T-helper 1 cell treated with Interleukin-12 subunit alpha and Interleukin-12 subunit beta and Interleukin-4 antibody, amounts not matched to agents 30 ng/mL and 1 ng/mL, for 36 hours (primary cell): ENCODE results near the gene S100A5. TPM values are rescaled to one million over a fixed set of nuclear protein-coding genes. Genes with fewer than 3 reads are reported as not detected.
"Not testable (repeated sequence)": the region's sequence is repeated elsewhere in the genome, so short reads cannot be mapped to it uniquely, and the experiment has no call there.

Source experiments
- intact Hi-C: fragments of 100-400 bp; cut with micrococcal nuclease; formaldehyde crosslinking; loops from one replicate; pipeline ENCODE4 v1.15.1; 2024
- total RNA-seq: library from RNA; stranded (reverse); gene quantifications from 2 replicates; pipeline ENCODE4 v1.2.3, GENCODE V29; 2022

The S100A5 gene, protein sequence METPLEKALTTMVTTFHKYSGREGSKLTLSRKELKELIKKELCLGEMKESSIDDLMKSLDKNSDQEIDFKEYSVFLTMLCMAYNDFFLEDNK
- total RNA-seq: 2.6 and 3.9 TPM in 2 replicates

DNA sequence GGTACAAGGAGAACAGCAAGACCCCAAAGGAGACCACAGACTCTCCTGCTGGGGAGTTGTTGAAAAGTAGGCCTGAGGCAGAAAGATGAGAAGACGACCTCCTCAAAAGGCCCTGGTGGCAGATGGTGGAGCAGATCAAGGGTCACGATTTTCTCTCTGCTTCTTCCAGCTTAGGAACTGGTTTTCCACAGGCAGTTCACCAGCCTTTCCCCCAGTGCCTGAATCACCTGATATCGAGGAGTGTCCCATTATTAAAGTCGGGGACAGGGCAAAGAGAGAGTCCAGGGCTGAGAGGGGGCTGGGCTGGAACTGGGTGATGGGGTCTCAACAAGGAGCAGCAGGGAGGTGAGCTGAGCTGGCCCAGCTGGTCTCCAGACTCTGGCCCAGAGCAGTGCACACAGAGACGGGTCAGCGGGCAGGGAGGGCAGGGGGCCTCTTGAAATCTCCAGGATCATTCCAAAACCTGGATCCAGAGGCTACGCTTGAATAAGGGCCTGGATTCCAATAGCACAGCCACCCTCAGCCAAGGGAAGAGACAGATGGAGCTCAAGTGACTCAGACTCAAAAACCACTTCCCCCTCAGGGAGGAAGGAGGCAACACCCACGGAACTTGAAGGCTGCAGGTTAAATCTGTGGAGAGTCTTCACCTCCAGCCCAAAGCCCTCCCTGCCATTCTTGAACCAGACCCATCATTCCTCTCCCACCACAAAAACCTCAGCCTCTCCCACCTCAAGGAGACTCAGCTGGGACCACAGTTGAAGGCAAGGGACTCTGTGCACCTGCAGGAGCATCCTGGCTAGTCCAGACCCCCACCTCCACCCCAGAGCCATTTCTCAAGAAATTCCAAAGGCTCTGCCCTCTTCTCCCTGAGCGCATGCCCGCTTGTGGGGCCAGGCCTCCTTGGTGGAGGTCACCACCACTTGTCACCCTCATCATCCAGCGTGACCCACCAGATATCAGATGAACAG is at the start of gene S100A5:
S100A5 (minus strand) TSS at position 541 of the 968 bp plus-strand sequence. CDS start 743 bp downstream, outside the sequence.
- intact Hi-C loops: no loop called here

DNA sequence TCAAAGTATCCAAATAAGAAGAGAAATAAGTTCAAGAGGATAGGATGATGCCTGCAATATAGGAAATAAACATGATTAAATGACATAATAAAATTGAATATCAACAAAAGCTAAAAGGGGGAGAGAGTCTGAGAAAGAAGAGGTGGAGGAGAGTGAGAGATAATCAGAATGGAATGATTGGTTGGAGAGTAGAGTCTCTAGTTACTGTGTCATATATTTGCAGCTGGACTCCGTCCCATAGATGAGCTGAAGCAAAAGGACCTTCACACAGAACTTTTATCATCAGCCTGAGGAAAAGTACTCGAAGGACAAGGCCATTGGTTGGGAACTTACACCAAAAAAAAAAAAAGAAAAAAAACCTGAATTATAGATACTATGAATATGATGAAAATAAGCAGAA is 47.7 kb upstream of the S100A5 start:
- intact Hi-C loops: no loop called here

DNA sequence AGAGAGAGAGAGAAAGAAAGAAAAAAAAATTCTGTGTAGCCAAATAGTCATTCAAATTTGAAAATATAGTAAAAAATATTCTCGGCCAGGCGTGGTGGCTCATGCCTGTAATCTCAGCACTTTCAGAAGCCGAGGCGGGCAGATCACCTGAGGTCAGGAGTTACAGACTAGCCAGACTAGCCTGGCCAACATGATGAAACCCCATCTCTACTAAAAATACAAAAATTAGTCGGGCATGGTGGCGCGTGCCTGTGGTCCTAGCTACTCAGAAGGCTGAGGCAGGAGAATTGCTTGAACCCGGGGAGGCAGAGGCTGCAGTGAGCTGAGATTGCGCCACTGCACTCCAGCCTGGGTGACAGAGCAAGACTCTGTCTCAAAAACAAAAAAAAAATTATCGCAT is 47.3 kb upstream of the S100A5 start:
- intact Hi-C loops: not testable (repeated sequence)

DNA sequence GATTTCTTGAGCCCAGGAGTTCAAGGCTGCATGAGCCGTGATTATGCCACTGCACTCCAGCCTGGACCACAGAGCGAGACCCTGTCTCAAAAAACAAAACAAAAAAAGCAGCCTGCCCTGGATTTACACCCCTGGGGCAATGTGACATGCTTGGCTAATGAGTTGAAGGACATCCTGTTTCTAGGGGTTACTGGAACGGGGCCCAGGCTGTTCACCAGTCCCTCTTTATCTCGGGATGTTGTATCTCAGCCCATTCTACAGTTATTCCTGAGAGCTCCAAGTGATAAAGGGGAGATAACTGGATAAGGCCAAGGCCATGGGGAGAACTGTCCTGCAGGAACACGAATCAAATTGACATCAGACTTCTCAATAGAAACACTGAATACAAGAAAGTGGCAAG is 46.6 kb upstream of the S100A5 start:
- intact Hi-C loops: no loop called here

DNA sequence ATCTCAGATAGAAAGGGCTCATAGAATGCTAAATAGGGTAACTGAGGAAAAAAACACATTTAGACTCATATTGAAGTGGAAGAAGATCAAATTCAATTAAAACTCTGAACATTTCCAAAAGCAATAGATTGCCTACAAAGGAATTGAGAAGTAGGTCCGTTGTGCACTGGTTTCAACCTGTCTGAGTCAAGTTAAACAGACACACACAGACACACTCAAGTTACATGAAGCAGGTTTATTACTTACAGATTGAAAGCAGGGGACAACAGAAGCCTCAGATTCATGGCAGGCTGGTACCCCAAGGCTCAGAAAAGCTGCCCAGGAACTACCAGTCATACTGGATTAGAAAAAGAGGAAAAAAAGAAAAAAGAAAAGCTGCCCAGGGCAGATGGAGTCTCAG is 45.6 kb upstream of the S100A5 start:
- intact Hi-C loops: no loop called here

DNA sequence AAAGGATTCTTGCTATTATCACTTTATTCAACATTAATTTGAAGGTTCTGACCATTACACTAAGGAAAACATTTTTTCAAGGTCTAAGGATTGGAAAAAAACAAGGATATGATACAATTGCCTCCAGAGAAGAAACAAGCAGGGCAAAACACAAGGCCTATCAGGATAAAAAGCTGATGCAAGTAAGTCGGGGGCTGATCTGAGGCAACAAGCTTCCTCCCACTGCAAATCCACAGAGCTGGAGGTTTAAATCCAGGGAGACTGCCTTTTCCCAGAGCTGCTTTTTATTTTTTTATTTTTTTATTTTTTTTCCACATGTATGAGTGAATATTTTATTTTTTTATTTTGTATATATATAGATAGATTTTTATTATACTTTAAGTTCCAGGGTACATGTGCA is 44.3 kb upstream of the S100A5 start:
- intact Hi-C loops: no loop called here

DNA sequence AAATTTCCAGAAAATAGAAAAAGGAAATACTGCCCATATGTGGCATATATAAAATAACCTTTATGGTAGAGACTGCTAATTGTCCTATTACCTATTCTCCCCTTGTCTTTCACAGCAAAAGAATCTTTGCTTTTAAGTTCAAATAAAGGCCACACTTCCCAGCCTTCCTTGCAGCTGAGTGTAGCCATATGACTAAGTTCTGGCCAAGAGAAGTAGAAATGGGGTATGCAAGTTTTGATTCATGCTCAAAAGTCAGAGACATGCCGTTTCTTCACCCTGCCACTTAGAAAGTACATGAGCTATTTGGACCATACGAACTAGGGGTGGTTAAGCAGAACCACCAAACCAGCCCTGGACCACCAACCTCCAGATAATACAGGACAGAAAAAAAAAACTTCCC is 43.2 kb upstream of the S100A5 start:
- intact Hi-C loops: no loop called here

DNA sequence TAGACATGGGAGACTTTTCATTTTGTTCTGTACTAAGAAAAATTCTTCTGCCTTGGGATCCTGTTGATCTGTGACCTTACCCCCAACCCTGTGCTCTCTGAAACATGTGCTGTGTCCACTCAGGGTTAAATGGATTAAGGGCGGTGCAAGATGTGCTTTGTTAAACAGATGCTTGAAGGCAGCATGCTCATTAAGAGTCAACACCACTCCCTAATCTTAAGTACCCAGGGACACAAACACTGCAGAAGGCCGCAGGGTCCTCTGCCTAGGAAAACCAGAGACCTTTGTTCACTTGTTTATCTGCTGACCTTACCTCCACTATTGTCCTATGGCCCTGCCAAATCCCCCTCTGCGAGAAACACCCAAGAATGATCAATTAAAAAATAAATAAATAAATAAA is 42.8 kb upstream of the S100A5 start:
- intact Hi-C loops: not testable (repeated sequence)

DNA sequence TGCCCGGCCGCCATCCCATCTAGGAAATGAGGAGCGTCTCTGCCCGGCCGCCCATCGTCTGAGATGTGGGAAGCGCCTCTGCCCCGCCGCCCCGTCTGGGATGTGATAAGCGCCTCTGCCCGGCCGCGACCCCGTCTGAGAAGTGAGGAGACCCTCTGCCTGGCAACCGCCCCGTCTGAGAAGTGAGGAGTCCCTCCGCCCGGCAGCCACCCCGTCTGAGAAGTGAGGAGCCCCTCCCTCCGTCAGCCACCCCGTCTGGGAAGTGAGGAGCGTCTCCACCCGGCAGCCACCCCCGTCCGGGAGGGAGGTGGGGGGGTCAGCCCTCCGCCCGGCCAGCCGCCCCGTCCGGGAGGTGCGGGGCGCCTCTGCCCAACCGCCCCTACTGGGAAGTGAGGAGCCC is 42.1 kb upstream of the S100A5 start:
- intact Hi-C loops: not testable (repeated sequence)

DNA sequence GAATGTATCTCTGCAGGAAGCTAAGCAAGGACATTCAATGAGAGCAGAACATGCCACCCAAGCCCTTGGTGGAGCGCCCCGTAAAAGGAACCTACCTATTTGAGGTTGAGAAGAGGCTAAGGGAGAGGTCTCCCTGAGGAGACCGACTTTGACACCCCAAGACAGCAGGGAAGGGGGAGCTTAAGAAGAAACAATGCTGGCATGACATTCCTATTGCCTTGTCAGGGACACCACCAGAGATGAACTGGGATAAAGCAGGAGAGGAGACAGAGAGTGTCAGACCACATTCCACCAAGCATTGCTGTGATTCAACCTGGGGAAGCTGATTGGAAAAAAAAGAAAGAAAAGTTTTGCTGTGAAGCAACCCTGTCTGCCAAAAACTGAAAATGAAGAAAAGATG is 38.2 kb upstream of the S100A5 start:
- intact Hi-C loops: no loop called here

DNA sequence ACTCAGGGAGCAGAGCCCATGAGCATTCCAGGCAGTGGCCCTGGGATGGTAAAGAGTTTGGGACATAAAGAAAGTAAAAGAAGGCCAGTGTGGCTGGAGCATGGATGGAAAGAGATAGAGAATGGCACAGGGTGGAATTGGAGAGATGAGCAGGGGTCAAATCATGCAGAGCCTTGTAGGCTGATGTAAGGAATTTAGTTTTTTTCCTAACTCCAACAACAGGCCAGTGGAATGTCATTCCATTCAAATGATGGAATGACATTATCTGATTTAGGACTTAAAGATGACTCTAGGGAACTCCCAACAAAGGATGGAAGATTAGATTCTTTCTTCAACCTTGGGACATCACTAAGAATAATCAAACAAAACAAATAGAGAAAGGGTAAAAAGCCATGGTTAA is 37.8 kb upstream of the S100A5 start:
- intact Hi-C loops: no loop called here

DNA sequence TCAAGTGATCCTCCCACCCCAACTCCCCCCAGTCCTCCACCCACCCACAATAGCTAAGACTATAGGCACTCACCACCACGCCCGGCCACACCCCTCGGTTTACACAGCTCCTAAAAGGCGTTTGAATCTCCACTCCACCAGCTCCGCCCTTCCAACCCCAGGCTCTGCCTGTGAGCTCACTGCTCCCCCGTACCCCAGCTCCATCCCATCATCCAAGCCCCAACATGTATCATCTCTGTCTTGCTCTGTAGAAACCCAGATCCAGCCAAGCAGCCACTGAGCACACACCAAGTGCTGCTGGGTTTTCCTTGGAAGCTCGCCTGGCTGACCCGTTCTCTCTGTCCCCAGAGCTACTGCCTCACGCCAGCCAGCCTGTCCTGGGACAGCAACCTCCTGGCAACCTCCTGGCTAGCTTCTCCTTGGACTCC is 36.9 kb upstream of the S100A5 start:
- intact Hi-C loops: no loop called here

DNA sequence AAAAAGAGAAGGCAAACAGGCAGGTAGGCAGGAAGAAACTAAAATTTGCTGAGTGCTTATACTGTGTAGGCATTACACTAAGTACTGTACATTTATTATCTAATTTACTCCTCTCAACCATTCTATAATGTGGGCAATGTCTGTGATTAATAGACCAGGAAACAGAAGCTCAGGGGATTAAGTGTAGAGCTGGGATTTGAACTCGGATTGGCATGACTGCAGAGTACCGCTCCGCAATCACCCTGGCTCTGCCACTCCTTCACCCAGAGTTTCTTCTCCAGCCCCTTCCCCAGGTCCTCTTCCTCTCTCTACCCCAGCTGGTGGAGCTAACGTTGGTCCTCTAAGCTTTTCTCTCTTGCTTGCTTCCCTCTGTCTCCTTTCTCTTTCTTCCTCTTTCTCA is 36.4 kb upstream of the S100A5 start:
- intact Hi-C loops: no loop called here

DNA sequence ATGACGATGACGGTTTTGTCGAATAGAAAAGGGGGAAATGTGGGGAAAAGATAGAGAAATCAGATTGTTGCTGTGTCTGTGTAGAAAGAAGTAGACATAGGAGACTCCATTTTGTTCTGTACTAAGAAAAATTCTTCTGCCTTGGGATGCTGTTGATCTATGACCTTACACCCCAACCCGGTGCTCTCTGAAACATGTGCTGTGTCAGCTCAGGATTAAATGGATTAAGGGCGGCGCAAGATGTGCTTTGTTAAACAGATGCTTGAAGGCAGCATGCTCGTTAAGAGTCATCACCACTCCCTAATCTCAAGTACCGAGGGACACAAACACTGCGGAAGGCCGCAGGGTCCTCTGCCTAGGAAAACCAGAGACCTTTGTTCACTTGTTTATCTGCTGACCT is 34.8 kb upstream of the S100A5 start:
- intact Hi-C loops: not testable (repeated sequence)

DNA sequence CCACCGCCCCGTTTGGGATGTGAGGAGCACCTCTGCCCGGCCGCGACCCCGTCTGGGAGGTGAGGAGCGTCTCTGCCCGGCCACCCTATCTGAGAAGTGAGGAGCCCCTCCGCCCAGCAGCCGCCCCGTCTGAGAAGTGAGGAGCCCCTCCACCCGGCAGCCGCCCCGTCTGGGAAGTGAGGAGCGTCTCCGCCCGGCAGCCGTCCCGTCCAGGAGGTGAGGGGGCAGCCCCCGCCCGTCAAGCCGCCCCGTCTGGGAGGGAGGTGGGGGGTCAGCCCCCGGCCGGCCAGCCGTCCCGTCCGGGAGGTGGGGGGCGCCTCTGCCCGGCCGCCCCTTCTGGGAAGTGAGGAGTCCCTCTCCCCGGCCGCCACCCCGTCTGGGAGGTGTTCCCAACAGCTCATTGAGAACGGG is 34.4 kb upstream of the S100A5 start:
- intact Hi-C loops: not testable (repeated sequence)

DNA sequence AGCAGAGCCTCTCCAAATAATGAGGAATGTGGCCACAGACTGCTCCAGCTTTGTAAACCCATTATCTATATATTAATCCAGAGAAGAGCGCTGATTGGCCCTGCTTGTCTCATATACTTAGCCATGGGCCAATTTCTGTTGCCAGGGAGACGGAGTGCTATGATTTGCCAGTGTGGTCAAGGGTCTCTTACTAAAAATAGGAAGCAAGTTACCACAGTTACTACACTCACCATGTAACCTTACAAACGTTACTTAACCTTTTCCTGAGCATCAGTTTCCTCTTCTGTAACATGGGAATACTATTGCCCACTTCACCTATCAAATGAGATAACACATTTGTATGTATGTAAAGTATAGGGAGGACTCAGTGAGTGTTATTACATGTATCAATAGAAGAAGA is 32.6 kb upstream of the S100A5 start:
- intact Hi-C loops: loop anchor here (2.0 kb wide), 1 partner anchor 413 kb away; the partner anchor contains the start of gene RAB13

DNA sequence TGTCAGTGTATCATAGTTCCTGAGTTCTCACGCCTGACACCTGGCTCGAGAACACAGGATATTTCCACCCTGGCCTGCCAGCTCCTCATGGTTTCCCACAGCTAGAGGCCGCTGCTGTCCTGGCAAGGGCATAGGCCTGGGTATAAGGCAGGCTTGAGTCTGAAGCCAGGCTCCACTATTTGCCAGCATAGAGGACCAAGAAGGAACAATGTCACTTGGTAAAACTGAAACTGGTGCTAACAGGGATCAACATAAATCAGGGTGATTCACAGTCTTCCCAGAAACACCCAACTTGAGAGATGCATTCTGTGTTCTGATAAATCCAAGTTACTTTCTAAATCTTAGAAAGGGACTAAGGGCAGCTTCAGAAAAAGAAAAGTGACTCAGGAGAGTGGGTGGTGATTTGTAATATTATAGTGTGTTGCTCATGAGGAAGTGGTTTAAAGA is 31.9 kb upstream of the S100A5 start:
- intact Hi-C loops: loop anchor here (1.0 to 2.0 kb wide), 3 partner anchors 45 to 414 kb away; partner anchors contain the start of gene RAB13

DNA sequence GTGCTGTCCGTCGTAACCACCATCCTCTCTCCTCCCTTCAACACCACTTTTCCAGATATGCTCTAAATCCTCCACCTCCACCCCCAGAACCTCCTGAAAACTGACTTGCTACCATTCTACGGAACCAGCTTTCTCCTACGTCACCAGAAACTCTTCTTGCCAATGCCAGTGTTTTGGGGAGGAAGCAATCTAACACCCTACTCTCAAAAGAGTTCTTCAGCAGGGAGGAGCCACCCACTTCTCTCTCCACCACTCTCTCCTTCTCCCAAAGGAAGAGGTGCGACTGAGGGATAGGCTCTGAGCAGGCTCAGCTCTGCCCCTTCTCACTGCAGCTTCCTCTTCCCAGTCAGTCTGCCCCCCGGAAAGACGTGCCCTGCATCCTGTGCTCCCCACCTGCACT is 31.0 kb upstream of the S100A5 start:
- intact Hi-C loops: loop anchor here (1.0 to 2.0 kb wide), 3 partner anchors 46 to 415 kb away; partner anchors contain the start of gene RAB13

DNA sequence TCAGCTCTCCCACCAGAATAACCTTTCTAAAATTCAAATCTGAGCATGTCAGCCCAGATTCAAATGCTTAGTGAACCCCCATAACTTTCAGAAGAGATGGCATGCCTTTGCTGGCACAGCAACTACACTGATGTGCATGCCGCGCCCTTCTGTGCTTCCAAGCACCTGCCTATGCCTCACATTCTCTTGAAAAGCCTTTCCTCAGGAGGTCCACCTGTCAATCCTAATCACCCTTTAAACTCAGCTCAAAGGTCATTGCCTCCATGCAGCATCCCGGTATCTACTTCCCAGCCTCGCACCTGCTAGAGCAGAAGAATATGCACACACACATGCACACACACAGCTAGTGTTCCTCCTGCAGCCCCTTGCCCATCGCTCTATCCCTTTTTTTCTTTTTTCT is 30.1 kb upstream of the S100A5 start:
- intact Hi-C loops: no loop called here

DNA sequence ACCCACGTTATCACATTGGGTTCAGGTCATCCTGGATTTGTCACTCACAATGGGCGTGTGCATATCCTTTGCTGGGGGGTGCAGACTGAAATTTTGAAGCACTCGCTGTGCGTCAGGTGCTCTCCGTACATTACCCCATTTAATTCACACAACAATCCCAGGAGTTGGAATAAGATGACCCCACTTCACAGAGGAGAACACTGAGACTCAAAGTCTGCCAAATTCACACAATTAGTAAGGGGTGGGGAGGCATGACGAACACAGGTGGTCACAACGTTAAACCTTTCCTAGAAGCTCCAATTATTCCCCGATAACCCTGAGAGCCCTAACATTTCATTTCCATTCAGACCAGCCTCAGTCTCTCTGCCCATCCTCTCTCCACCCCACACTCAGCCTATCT is 28.7 kb upstream of the S100A5 start:
- intact Hi-C loops: no loop called here

DNA sequence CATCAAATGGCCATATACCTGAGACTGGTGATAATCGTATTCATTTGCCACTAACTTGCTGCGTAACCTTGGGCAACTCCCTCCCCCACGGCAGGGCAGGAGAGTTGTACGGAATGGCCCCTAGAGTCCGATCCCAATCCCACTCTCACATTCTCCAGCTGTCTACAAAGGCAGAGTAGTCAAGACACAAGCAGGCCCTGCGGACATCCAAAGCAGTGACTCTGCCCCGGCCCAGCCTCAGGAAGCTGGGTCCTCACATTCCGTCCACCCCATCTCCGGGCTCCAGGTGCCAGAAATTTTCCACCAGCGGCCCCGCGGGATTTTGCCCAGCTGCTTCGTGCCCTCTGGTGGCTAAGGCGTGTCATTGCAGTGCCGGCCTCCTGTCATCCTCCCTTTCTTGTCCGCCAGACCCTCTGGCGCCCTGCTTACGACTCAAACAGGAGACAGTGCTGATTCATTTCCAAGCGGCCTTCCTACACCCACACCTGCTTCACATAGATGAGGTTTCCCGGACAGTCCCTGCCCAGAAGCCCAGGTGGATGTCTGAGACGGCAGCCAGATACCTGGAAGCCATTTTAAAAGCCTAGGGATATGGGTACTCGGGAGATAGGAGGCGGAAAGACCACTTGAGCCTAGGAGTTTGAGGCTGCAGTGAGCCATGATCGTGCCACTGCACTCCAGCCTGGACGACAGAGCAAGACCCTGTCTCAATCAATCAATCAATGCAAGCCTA is 27.8 kb upstream of the S100A5 start:
- intact Hi-C loops: loop anchor here (1.0 kb wide), 6 partner anchors 23 to 216 kb away; partner anchors contain the start of gene S100A4
